Posterior cingulate gyrus (tissue), 11 donors: ENCODE results near the gene AKT1S1.

Experiments used
- DNase-seq, 10 donors: peaks; one replicate each; pipeline versions ENCODE4 v3.0.0 to v3.0.0-alpha.2; 2020 to 2021; ENCODE audit warnings: mixed read lengths in 3 of 10
- intact Hi-C: fragments of 100-400 bp; cut with DNase I; formaldehyde crosslinking; loops from one replicate; pipeline ENCODE4 v1.15.1; 2023

The AKT1S1 gene

DNA sequence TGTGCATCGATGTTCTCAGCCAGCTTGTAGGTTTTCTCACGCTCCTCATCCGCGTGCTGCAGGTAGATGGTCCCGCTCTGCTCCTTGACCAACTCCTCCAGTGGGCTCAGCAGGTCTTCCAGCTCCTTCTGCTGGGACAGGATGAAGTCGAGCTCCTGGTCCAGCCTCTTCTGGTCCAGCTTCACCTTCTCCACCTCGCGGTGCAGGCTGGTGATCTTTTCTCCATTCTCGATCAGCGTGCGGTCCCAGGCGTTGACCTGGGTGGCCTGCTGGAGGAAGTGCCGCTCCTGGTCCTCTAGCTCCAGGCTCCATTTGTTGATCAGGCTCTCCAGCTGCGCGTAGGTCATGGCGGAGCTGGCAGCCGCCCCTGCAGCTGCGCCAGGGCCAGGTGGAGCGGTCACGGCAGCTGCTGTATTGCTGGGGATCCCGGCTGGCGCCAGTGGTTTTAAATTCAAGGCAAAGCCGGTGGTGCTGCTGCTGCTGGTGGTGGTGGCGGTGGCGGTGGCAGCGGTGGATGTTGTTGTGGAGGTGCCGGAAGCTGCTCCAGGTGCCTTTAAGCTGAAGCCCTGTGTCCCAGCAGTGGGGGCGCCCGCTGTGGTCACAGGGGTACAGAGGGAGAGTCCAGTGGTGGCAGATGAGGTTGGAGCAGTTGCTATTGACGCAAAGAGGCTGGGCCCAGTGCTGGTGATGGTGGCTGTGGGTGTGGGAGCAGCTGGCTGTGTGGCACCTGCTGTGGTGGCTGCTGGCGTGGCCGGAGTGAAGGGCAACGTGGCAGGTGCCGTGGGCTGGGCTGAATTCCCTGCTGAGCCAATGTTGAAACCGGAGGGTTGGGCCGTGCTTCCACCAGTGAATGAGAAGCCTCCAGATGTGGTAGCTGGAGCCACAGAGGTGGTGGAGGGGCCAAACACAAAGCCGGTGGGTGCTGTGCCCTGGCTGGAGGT is 31.6 kb upstream of the AKT1S1 start:
- intact Hi-C loops = no loop called here
- no peak for DNase-seq

DNA sequence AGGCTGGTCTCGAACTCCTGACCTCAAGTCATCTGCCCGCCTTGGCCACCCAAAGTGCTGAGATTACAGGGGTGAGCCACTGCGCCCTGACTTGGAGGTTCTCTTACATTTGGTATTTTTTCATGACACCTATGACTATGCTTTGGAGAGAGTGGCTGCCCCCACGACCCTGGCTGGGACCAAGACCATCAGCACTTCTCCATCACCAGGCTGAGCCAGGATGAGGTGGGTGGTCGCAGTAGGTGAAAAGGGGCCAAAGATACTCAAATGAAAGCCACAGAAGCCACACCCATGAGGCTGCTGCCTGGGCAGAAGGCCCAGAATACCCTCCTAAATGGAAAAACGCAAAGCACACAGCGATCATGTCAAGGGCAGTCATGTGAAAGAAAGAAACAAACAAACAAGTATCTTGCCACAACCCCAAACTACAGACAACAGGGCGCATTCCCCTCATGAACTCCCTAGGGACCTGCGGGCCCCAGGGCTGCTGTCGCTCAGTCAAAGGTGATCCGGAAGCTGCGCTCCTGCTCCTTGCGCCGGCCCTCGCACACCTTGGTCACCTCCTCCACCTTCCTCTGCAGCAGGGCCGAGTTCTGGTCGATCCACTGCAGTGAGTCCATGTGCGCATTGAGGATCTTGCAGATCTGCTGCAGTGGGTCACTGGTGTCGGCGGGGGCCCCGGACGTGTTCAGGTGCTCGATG is 30.7 kb upstream of the AKT1S1 start:
- DNase-seq = no peak
- intact Hi-C loops = no loop called here

DNA sequence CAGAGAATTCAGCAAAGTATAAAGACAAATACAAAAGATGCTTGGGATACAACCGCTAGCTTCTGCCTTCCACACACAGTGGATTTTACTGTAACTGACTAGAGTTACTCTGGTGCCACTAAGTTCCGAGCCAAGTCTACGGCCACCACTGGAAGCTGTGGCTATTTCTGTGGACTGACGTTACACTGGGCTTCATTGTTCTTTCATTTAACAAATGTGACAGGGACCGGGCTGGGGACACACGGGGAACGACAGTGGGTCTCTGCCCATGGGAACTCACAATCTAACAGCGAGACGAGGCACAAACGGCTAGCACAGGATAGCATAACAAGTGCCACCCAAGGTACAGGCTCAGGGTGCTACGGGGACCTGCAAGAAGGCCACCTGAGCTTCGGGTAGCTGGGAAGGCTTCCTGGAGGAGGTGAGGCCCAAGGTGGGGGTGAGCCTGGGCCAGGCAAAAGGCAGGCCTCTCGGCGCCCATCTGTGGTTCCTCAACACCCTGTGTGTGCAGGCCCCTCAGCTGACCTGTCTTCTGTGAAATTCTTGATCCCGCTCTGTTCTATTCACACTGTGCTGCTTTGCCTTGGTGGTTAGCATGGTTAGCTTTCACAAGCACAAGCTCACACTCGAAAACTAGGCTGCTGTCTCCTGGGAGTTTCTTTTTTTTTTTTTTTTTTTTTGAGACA is 29.9 kb upstream of the AKT1S1 start:
- peak in 1 of 10 donors; percentile 43 for DNase-seq
- intact Hi-C loops = no loop called here

DNA sequence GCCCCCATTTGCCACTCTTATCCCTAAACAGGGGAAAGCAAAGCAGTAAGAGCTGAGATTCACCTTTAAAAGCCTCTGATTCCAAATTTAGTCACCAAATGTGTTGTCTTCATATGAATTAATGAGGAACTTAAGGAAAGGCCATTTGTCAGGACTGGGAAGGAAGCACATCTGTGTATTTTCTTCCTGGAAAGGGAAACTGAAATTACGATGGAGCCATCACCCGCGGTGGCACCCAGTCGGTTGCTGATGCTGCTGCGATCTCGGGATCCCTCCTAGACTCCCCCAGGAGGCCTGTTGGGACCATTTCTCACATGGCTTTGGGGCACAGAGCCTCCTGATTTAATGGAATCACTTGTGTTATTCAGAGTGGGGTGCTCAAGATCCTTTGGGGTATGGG is 27.0 kb upstream of the AKT1S1 start:
- DNase-seq = no peak
- intact Hi-C loops = no loop called here

DNA sequence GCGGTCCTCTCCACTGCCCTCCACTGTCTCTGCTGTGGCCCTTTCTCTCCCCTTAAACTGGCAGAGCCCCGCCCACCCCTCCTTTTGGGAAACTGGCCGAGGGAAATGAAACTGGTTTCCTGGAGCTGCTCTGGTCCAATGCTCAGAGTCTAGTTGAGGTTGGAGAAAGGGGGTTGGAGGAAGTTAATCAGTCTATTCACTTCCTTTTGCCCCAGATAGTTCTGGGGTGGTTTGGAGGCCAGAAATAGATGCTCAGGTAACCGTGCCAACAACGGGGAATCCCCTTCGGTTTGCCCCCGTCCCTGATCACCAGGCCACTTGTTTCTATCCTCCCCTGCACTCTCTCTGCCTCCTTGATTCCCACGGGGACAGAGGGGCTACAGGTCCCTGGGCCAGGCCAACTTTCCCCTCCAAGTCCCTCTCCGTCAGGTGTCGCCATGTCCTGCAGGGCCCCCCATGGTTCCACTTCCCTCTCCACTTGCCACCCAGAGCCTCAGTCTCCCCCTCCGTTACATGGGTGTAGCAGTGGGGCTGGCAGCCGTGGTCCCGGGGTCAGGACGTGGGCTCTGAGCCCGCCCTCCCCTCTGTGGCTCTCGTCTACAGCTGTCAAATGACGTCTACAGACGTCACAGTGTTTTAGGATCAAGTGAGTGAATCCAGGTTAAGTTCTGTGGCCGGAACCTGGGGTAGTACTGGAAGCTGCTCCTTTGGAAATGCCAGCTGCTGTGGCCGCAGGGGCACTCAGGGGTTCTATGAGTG is 19.9 kb upstream of the AKT1S1 start, which contains the start of gene IL4I1:
Gene IL4I1 (minus strand): TSS at position 25 of the 759 bp plus-strand sequence. CDS start 727 bp downstream, outside the sequence.
- DNase-seq = no peak
- intact Hi-C loops = no loop called here

DNA sequence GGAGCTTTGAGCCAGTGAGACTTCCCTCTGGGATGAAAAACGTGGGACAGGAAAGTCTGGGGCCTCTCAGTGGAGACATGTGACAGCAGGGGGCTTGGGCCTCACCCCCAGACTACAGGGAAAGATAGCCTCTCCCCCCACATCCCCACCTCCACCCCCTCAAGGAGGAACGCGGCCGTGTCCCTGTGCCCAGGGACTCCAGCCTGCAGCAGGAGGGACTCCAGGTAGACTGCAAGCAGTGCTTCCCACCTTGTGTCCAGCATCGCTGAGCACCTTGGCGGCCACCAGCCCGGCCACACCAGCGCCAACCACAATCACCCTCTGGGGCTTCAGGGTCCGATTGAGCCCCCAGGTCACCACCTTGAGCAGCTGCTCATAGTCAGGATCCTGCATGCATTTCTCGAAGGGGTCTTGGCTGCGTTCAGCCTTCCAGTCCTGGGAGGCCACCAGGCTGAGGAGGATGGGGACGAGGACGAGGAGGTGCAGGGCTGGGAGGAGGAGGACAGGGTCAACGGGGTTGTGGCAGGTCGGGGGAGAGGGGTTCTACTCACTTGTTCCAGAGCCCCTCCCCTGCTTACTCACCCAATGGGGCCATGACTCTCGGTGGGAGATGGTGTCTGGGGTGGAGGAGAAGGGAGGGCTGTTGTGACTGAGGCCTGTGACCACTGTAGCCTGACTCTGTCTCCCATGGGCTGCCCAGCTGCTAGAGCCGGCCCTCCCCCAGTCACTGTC is 18.6 kb upstream of the AKT1S1 start:
- DNase-seq = no peak
- intact Hi-C loops = no loop called here

DNA sequence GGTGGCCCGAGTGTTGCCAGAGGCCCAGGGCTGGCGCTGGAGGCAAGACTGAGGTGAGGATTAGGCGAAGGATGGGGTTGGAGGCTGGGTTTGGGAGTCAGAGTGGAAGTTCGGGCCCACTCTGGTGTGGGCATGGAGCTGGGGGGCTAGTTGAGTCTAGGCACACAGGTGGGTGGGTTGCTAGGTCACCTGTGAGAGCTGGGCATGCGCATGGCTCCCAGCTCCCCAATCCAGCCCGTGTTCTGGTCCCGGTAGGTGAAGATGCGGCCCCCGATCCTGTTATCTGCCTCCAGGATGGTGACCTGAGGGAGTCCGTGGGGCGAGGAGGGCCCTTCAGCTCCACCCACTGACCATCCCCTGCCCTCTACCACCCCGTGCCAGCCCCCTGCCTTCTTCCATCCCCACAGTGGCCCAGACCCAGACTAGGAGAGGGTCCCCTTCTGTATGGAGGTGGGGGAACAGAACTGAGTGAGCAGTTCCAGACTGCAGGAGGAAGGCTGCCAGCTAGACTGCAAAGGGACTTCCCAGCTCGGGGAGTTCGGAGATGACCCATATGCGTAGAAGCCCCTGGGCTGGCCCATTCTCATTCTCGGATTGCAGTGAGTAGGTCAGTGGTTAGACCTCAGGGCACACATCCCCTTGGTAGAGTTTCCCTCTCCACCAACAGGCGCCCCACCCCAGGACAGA is 17.9 kb upstream of the AKT1S1 start:
- intact Hi-C loops = no loop called here
- DNase-seq = no peak

DNA sequence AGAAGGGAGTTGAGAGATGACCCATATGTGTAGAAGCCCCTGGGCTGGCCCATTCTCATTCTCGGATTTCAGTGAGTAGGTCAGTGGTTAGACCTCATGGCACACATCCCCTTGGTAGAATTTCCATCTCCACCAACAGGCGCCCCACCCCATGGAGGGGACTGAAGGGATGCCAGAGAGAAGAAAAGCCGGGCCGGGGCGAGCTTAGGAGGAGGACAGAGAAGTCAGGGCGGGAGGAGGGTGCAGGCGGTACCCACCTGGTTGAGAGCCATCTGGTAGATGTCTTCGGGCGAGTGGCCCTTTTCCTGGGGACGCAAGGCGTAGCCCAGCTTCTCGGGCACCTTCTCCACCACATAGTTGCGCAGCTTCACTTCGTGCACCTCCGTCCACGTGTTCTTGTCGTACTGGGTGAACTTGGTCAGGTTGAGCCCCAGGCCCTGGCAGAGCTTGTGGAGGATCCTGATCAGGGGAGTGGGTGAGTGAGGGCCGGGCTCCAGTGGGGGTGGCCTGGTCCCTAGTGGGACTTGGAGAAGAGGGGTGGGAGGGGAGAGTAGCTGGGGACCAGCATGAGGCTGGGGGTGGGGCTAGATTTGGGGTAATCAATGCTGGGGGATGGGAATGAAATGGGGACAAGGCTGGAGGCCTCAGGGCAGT is 17.0 kb upstream of the AKT1S1 start:
- intact Hi-C loops = no loop called here

DNA sequence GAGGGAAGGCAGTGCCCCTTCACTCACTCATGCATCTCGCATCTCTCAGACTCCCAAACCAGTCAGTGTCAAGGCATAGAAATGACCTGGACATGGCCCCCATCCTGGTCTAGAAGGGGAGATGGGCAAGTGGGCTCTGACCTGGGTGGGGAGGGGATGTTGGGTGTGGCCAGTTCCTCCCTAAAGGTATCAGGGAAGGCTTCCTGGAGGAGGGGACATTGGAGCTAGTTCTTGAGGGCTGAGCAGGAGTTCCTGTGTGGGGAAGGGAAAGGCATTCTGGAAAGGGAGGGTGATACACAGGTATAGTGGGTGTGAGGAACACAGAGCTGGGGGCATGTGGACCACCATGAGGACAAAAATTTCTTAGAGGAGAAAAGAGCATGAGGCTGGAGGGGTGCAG is 15.6 kb upstream of the AKT1S1 start:
- DNase-seq = no peak
- intact Hi-C loops = no loop called here

More for the DNA sequence above, 17.0 kb upstream of the AKT1S1 start:
- no peak for DNase-seq

DNA sequence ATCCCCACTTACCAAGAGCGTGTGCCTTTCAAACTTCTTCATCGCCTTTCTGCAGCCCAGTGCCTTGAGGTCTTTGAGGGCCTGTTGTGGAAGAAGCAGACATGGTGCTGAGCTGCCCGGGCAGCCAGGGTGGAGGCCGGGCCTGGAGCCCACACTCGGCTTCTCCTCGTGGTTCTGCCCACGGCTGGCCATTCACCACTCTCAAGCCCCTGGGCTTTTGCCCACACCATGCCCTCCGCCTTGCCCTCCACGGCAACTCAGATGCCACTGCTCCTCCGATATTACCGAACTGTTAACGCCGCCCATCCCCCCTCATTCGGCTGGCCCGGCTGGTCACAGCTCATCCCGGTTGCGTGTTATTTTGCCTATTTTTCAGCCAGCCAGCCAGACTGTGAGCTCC is 14.2 kb upstream of the AKT1S1 start:
- DNase-seq = no peak
- intact Hi-C loops = no loop called here

DNA sequence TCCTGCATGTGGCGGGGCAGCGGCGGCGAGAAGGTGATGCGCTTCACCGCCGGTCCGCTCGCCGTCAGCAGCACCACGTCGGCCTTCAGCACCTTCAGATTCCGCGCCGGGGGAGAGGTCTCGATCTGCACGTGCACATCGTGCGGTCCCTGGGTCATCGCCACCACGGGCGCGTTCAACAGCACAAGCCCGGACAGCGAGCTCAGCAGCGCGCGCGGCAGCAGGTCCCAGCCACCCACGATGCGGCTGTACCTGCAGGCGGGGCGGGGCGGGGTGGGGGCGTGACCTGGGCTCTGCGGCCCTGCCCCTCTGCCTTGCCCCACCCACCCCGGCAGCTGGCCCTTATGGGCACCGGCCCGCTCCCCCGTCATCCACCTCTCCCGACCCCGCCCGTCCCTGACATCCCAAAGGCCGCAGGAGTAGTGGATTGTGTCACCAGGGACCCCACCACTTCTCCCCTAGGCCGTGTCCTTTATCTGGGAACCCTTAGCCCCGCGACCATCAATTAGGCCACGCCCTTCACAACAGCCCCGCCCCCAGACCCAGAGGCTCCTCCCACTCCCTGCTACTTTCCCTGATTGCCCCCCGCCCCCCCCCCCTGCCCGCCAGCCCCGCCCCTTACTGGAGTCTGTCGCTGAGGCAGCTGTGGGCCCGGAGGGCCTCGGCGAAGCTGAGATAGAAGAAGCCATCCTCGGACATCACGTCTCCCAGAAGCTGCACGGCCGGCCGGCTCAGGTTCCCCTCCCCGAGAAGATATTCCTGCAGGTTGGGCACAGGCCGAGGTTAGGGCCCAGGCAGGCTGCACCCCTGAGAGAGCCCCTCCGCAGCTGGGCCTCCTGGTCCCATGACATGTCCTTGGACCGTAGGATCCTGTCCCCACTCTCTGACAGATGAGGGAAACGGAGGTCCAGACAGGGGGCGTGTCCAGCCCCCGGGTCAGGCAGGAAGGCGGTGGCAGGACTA is 13.5 kb upstream of the AKT1S1 start:
- intact Hi-C loops = no loop called here
- no peak for DNase-seq

DNA sequence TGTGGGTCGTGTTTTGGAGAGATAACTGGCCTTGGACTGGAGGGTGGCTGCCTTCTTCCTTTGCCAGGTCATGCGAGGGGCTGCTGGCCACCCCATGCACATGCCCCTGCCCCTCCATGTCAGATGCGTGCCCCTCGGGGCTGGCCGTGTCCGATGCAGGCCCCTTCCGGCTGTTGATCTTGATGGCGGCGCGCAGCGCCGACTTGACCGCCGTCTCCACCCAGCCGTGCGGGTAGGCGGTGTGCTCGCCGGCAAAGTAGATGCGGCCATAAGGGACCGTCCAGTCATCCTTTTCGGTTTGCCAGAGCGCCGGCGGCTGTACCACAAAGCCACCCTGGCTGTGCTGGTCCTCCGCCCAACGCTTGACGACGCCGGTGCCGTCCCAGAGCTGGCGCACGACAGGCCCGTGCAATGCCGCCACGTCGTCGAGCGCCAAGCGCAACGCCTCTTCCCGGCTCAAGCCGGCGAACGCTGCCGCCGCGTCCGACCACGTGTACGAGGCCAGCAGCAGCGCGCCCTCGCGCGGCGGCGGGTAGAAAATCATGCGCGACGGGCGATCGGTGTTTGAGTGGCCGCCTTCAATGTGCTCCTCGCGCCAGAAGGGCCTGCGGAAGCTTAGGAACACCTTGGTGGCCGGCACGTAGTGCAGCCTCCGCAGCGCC is 12.7 kb upstream of the AKT1S1 start:
- peak in 9 of 10 donors; percentile 47 to 95 (median 69) for DNase-seq
- intact Hi-C loops = no loop called here

DNA sequence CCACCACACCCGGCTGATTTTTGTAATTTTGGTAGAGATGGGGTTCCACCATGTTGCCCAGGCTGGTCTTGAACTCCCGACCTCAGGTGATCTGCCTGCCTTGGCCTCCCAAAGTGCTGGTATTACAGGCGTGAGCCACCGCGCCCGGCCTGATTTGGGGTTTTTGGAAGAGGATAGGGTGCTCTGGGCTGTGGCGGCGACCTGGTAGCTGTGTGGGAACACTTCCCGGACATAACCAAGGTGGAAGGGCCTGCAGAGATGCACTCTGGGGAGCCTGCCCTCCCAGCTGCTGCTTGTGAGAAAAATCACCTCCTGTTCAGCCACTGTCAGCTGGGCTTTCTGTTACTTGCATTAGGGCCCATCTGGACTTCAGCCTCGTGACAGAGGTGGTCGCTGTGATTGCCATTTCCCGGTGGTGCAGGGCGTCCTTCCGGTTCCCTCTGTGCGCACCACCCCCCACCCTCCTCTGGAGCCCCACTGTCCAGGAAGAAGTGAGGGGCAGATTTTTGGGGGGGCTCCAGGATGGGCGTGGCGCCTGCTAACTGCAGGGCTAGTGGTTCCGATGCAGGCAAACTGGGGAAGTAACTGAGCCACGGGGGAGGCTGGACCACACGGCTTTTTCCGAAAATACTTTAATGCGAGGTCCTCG is 12.0 kb upstream of the AKT1S1 start:
- intact Hi-C loops = no loop called here
- DNase-seq = no peak

DNA sequence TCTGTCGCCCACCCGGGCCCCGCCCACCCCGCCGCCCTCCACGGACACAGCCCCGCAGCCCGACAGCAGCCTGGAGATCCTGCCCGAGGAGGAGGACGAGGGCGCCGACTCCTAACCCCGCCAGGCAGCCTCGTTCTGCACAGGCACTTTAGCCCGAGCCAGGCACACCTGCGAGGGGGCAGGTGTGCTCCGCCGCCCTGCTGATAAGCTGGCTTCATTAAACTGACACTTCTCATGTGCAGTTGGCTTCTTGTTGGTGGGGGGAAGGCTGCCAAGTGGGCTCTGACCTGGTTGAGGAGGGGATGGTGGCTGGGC is 11.3 kb upstream of the AKT1S1 start:
- no peak for DNase-seq
- intact Hi-C loops = no loop called here

DNA sequence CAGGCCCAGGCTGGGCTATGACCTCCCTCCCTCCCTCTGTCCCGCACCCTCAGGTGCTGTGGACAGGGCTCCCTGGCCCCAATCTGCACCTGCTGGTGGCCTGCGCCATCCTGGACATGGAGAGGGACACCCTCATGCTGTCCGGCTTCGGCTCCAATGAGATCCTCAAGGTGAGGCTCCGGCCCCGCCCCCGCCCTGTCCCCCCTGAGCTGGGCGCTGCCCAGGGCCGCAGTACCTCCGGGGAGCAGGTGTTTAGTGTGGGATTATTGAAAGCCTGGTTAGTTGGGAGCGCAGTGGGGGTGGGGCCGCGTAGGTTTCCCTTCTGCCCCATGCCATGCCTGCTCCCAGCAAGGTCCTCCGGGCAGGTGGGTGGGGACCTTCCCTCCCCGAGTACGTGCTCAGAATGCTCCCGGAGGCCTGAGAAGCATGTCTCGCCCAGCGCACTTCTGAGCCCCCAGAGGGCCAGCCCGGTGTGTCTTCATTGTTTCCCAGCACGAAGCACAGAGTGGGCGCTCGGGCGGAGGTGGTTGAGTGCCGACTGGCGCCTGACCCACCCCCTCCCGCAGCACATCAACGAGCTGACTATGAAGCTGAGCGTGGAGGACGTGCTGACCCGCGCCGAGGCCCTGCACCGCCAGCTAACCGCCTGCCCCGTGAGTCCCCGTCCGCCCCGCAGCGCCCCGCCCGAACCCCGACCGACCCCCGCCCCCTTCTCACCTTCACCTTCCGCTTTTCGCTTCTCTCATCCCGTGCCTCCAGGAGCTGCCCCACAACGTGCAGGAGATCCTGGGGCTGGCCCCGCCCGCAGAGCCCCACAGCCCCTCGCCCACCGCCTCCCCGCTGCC is 10.7 kb upstream of the AKT1S1 start:
- DNase-seq = no peak

More for the DNA sequence above, 10.7 kb upstream of the AKT1S1 start:
- intact Hi-C loops = no loop called here
